Endodermal cell (in vitro differentiated cells): ENCODE results near the gene AGBL1. TPM values are rescaled to one million over a fixed set of nuclear protein-coding genes. Genes with fewer than 3 reads are reported as not detected.

Experiments used
- DNase-seq: peaks from one replicate; pipeline ENCODE4 v3.0.0-alpha.2; 2017
- H3K27ac ChIP-seq: 2 replicates; pipeline ENCODE4 v1.5.1; 2013; ENCODE audit warnings: mild to moderate bottlenecking, low read depth, low read length, moderate library complexity
- H3K27me3 ChIP-seq: 2 replicates; pipeline ENCODE4 v1.6.1; 2013; ENCODE audit warnings: mild to moderate bottlenecking, low read length, moderate library complexity; ENCODE audit not compliant: insufficient read depth, control insufficient read depth, poor library complexity, severe bottlenecking
- H3K36me3 ChIP-seq: 2 replicates; pipeline ENCODE4 v1.7.0; 2013; ENCODE audit warnings: mild to moderate bottlenecking, low read length, moderate library complexity; ENCODE audit not compliant: control insufficient read depth, insufficient read depth
- H3K4me1 ChIP-seq: one replicate; pipeline ENCODE4 v1.7.0; 2013; ENCODE audit warnings: low read length; ENCODE audit not compliant: control insufficient read depth, insufficient read depth
- H3K4me3 ChIP-seq: 2 replicates; pipeline ENCODE4 v1.5.1; 2013; ENCODE audit warnings: mild to moderate bottlenecking, low read length, moderate library complexity
- H3K9ac ChIP-seq: 2 replicates; pipeline ENCODE4 v1.6.1; 2013; ENCODE audit warnings: mild to moderate bottlenecking, low read length, moderate library complexity; ENCODE audit not compliant: poor library complexity, severe bottlenecking; ENCODE audit errors: extremely low read depth
- H3K9me3 ChIP-seq: 2 replicates; pipeline ENCODE4 v1.6.1; 2013; ENCODE audit warnings: mild to moderate bottlenecking, low read length, moderate library complexity; ENCODE audit not compliant: control insufficient read depth
- H3K27ac Mint-ChIP-seq: 2 replicates; pipeline ENCODE4 v1.8.0; 2020; ENCODE audit warnings: mixed read lengths
- H3K27me3 Mint-ChIP-seq: 2 replicates; pipeline ENCODE4 v1.8.0; 2021; ENCODE audit warnings: mild to moderate bottlenecking, mixed read lengths; ENCODE audit not compliant: insufficient read depth
- H3K36me3 Mint-ChIP-seq: 2 replicates; pipeline ENCODE4 v1.8.0; 2020; ENCODE audit warnings: low read depth, mixed read lengths
- H3K4me1 Mint-ChIP-seq: 2 replicates; pipeline ENCODE4 v1.8.0; 2020; ENCODE audit warnings: mixed read lengths
- H3K4me3 Mint-ChIP-seq: 2 replicates; pipeline ENCODE4 v1.8.0; 2020; ENCODE audit warnings: mild to moderate bottlenecking, moderate library complexity, mixed read lengths
- H3K9me3 Mint-ChIP-seq: 2 replicates; pipeline ENCODE4 v1.8.0; 2020; ENCODE audit warnings: mild to moderate bottlenecking, mixed read lengths
- WGBS, 2 experiments: methylation state at CpG; one replicate each; pipeline versions ENCODE4 v1.1.5 to v1.1.7; 2013; ENCODE audit warnings: missing lambda C conversion rate in 2 of 2, mixed read lengths in 1 of 2; ENCODE audit not compliant: insufficient coverage in 1 of 2, insufficient read length in 1 of 2; 5-methylcytosine and 5-hydroxymethylcytosine counted together
- total RNA-seq, 2 donors: library from RNA; stranded (reverse); fragmentation: NEBNext Ultra II Directional in 1 of 2; extraction: Animal tissue kit (Norgen Biotek cat#: 25700) in 1 of 2; gene quantifications; 2 replicates in 1 of 2; 3 replicates in 1 of 2; pipeline ENCODE4 v1.2.1, GENCODE V29; 2021
- TF ChIP-seq, protein P1 (sequence below): fragments of 200-600 bp; sonication (generic); conservative IDR thresholded peaks from 2 replicates; pipeline ENCODE4 v1.5.0; 2021; ENCODE audit warnings: antibody characterized with exemption, mild to moderate bottlenecking

AGBL1 gene
- total RNA-seq, 2 donors from 2014 or later = 0.07 to 0.11 TPM

DNA sequence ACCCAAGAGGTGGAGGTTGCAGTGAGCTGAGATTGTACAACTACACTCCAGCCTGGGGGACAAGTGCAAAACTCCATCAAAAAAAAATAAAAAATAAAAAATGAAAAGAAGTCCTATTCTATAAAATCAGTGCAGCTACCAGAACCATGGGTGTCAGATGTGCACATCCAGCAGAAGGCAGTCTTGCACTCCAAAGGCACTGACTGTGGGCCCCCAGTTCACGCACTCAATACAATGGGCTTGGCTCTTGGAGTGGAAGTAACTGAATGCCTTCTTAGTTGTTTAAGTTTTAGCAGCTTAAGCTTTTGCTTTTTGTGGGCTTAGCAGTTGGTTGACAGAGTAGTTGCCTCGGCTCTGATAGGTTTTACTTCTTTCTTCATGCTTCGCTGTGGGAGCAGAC, 141.4 kb downstream of the AGBL1 start:
- H3K27me3 Mint-ChIP-seq = peaks cover 40% of the 10 kb centered on the region
- no peak for DNase-seq
- no peaks in the 10 kb centered on the region for H3K36me3 Mint-ChIP-seq
- H3K27ac ChIP-seq = no peak overlapping the region
- WGBS, 2 experiments = 92 to 93% methylated on average over 3 of the region's 3 CpGs
- peaks cover 43% of the 10 kb centered on the region for H3K27me3 ChIP-seq
- H3K4me3 ChIP-seq = no peak overlapping the region
- no peaks in the 10 kb centered on the region for H3K36me3 ChIP-seq
- no peak overlapping the region for H3K27ac Mint-ChIP-seq
- no peak overlapping the region for H3K9ac ChIP-seq
- peaks cover 17% of the 10 kb centered on the region for H3K9me3 Mint-ChIP-seq
- H3K4me3 Mint-ChIP-seq = no peak overlapping the region
- H3K4me1 ChIP-seq = no peaks in the 10 kb centered on the region
- H3K9me3 ChIP-seq = peaks cover 19% of the 10 kb centered on the region
- peaks cover 5% of the 10 kb centered on the region for H3K4me1 Mint-ChIP-seq
- TF ChIP-seq, protein P1, sequence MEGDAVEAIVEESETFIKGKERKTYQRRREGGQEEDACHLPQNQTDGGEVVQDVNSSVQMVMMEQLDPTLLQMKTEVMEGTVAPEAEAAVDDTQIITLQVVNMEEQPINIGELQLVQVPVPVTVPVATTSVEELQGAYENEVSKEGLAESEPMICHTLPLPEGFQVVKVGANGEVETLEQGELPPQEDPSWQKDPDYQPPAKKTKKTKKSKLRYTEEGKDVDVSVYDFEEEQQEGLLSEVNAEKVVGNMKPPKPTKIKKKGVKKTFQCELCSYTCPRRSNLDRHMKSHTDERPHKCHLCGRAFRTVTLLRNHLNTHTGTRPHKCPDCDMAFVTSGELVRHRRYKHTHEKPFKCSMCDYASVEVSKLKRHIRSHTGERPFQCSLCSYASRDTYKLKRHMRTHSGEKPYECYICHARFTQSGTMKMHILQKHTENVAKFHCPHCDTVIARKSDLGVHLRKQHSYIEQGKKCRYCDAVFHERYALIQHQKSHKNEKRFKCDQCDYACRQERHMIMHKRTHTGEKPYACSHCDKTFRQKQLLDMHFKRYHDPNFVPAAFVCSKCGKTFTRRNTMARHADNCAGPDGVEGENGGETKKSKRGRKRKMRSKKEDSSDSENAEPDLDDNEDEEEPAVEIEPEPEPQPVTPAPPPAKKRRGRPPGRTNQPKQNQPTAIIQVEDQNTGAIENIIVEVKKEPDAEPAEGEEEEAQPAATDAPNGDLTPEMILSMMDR = peak; percentile 40

DNA sequence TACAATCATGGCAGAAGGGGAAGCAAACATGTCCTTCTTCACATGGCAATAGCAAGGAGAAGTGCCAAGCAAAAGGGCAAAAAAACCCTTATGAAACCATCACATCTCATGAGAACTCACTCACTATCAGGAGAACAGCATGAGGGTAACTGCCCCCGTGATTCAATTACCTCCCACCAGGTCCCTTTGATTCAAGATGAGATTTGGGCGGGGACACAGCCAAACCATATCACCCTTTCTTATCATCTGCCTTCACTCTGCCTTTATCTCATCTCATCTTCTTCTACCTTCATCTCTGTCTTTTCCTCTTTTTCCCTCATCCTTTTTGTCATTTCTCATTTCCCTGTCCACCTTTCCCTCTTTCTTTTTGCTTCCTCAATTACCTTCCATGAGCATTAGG, 149.6 kb downstream of the AGBL1 start:
- Histone ChIP-seq H3K9ac (no peak overlapping the region), H3K27me3 (peaks cover 56% of the 10 kb centered on the region), H3K4me3 (no peak overlapping the region), H3K27ac (no peak overlapping the region), H3K9me3 (no peaks in the 10 kb centered on the region), H3K36me3 (no peaks in the 10 kb centered on the region), H3K4me1 (peaks cover 3% of the 10 kb centered on the region)
- Mint-ChIP-seq H3K27me3 (peaks cover 34% of the 10 kb centered on the region), H3K27ac (no peak overlapping the region), H3K4me1 (peaks cover 41% of the 10 kb centered on the region), H3K36me3 (no peaks in the 10 kb centered on the region), H3K9me3 (no peaks in the 10 kb centered on the region), H3K4me3 (no peak overlapping the region)
- 41 to 84% methylated on average over 2 of the region's 2 CpGs for WGBS, 2 experiments
- TF ChIP-seq, protein P1 = no peak
- DNase-seq = no peak

DNA sequence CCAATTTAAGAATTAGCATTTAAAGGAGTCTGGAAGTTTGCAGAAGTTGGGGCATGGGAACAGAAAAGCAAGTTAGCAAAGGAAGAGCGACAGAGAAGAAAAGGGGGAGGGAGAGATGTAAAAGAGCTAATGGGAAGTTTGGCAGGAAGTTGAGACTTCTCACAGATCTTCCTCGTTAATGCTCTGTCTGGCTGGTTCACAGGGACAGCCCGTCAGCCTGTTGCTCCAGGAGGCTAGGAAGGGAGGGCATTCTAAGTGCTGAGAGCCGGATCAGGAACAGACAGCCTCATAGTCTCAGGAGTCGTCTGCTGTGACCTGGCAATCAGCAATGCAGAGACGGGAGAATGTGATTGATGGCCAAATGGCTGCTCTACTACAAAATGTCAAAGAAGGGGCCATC, 150.3 kb downstream of the AGBL1 start:
- 67 to 71% methylated on average over 4 to 6 of the region's 6 CpGs for whole genome bisulfite sequencing, 2 experiments
- Histone ChIP-seq H3K4me1 (peaks cover 3% of the 10 kb centered on the region), H3K27me3 (peaks cover 49% of the 10 kb centered on the region), H3K4me3 (no peak overlapping the region), H3K9ac (no peak overlapping the region), H3K27ac (no peak overlapping the region), H3K36me3 (no peaks in the 10 kb centered on the region), H3K9me3 (no peaks in the 10 kb centered on the region)
- DNase-seq = no peak
- peaks cover 28% of the 10 kb centered on the region for H3K27me3 Mint-ChIP-seq
- TF ChIP-seq, protein P1 = no peak
- H3K27ac Mint-ChIP-seq = no peak overlapping the region
- H3K36me3 Mint-ChIP-seq = no peaks in the 10 kb centered on the region
- H3K4me1 Mint-ChIP-seq = peaks cover 41% of the 10 kb centered on the region
- no peaks in the 10 kb centered on the region for H3K9me3 Mint-ChIP-seq
- no peak overlapping the region for H3K4me3 Mint-ChIP-seq
